Measurements from ENCODE around the gene KLK7.
"Not testable (repeated sequence)": the region's sequence is repeated elsewhere in the genome, so short reads cannot be mapped to it uniquely, and the experiment has no call there.

KLK7 gene

GRCh38 chr19:50974702-50975556 lies 8.8 kb downstream of the KLK7 start:
- DNase-seq: no peak

- DNase-seq: no peak
These were observed 10.8 kb downstream of the KLK7 start for GRCh38 chr19:50972795-50973376.

GRCh38 chr19:50969810-50970209 lies 13.9 kb downstream of the KLK7 start:
- not testable (repeated sequence) for DNase-seq

- DNase-seq: no peak
These were observed 14.3 kb downstream of the KLK7 start, which contains the start of gene KLK6 for GRCh38 chr19:50969413-50969760. TSS of gene KLK6 (minus strand) at chr19:50969591. CDS start at chr19:50968104, 1,487 bp downstream.

GRCh38 chr19:50968716-50969412 lies 14.9 kb downstream of the KLK7 start:
- DNase-seq: no peak

- no peak for DNase-seq
These were observed 15.6 kb downstream of the KLK7 start for GRCh38 chr19:50967929-50968715.

GRCh38 chr19:50964266-50964665 lies 19.5 kb downstream of the KLK7 start:
- DNase-seq: no peak

- DNase-seq: no peak
These were observed 20.3 kb downstream of the KLK7 start for GRCh38 chr19:50963381-50963780.

GRCh38 chr19:50962245-50962644 lies 21.5 kb downstream of the KLK7 start:
- DNase-seq: no peak

GRCh38 chr19:50959731-50960500 lies 23.8 kb downstream of the KLK7 start:
- no peak for DNase-seq

- DNase-seq: no peak
These were observed 26.1 kb downstream of the KLK7 start for GRCh38 chr19:50957587-50957986.

- DNase-seq: no peak
These were observed 30.8 kb downstream of the KLK7 start, which contains the start of gene KLK5 for GRCh38 chr19:50952910-50953309. TSS of gene KLK5 (minus strand) at chr19:50953038. CDS start at chr19:50952657, 381 bp downstream.

- no peak for DNase-seq
These were observed 33.9 kb downstream of the KLK7 start for GRCh38 chr19:50949861-50950260.

- no peak for DNase-seq
These were observed 36.6 kb downstream of the KLK7 start for GRCh38 chr19:50947123-50947522.

- DNase-seq: no peak
These were observed 38.9 kb downstream of the KLK7 start for GRCh38 chr19:50944795-50945194.

GRCh38 chr19:50943074-50943828 lies 40.5 kb downstream of the KLK7 start:
- DNase-seq: no peak

- no peak for DNase-seq
These were observed 44.1 kb downstream of the KLK7 start for GRCh38 chr19:50939596-50939995.

GRCh38 chr19:50933640-50934039 lies 50.1 kb downstream of the KLK7 start:
- DNase-seq: no peak

GRCh38 chr19:50932690-50933083 lies 51.0 kb downstream of the KLK7 start:
- no peak for DNase-seq

- no peak for DNase-seq
These were observed 51.6 kb downstream of the KLK7 start for GRCh38 chr19:50932018-50932689.

- no peak for DNase-seq
These were observed 52.7 kb downstream of the KLK7 start for GRCh38 chr19:50931023-50931422.

Measured in SHP77 (cell line).